Measurements from ENCODE around the gene PWWP2B.

DNA sequence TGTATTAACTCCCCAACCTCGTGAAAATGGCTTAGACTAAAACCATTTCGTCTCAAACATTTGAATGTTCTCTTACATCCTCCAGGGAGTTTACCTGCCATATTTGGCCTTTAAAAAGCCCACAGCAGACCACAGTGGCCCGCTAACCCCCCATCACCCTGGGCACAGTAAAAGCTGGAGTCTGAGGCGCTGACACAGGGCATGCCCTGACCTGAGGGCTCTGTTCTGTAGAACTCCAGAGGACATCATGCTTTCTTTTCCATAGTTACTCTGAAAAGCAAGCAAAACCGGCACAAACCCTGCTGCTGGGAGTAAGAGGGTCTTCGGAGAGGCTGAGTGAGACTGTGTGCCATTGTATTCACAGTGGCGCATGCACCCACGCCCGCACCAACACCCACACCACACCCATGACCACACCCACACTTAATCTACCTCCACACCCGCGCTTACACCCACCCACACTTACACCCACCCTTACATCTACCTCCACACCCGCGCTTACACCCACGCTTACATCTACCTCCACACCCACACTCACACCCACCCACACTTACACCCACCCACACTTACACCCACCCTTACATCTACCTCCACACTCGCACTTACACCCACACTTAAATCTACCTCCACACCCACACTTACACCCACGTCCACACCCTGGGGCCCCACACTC, 32.9 kb upstream of the PWWP2B start:
- TF ChIP-seq, protein P1, sequence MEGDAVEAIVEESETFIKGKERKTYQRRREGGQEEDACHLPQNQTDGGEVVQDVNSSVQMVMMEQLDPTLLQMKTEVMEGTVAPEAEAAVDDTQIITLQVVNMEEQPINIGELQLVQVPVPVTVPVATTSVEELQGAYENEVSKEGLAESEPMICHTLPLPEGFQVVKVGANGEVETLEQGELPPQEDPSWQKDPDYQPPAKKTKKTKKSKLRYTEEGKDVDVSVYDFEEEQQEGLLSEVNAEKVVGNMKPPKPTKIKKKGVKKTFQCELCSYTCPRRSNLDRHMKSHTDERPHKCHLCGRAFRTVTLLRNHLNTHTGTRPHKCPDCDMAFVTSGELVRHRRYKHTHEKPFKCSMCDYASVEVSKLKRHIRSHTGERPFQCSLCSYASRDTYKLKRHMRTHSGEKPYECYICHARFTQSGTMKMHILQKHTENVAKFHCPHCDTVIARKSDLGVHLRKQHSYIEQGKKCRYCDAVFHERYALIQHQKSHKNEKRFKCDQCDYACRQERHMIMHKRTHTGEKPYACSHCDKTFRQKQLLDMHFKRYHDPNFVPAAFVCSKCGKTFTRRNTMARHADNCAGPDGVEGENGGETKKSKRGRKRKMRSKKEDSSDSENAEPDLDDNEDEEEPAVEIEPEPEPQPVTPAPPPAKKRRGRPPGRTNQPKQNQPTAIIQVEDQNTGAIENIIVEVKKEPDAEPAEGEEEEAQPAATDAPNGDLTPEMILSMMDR (IDR thresholded peaks at IDR 0.05): no peak
- TF ChIP-seq POLR2A (IDR thresholded peaks at IDR 0.05): no peak
- TF ChIP-seq EP300 (IDR thresholded peaks at IDR 0.05): no peak
- TF ChIP-seq POLR2AphosphoS5 (IDR thresholded peaks at IDR 0.05): no peak

All from sigmoid colon (tissue), 4 donors.